ENCODE data around the gene COG4. TPM values are rescaled to one million over a fixed set of nuclear protein-coding genes. Genes with fewer than 3 reads are reported as not detected.

Gene COG4
- total and polyA plus RNA-seq, 10 donors, result 40.8 to 85.4 (median 58.8) TPM

DNA sequence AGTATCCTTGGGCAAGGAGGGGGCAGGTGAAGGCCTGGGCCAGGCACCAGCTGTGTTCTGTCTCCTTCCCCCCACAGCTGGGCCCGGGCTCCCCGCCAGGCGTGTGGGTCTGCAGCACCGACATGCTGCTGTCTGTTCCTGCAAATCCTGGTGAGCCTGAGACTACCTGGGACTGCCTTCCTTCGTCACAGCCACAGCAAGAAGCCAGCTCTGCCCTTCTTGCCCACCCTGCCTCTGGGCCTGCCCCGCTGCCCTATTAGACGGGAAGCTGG, 56.6 kb downstream of the COG4 start:
- Histone ChIP-seq H3K27me3 (replicated peaks in 1 of 7) (no peaks in the 10 kb centered on the region), H3K9me3 (no peaks in the 10 kb centered on the region), H3K4me3 (no peak overlapping the region), H3K4me1 (peaks cover 0 to 7% (median under 1%) of the 10 kb centered on the region in 6 donors), H3K36me3 (peaks cover 0 to 78% (median 37%) of the 10 kb centered on the region in 6 donors), H3K27ac (no peak overlapping the region)
- TF ChIP-seq, protein P1, sequence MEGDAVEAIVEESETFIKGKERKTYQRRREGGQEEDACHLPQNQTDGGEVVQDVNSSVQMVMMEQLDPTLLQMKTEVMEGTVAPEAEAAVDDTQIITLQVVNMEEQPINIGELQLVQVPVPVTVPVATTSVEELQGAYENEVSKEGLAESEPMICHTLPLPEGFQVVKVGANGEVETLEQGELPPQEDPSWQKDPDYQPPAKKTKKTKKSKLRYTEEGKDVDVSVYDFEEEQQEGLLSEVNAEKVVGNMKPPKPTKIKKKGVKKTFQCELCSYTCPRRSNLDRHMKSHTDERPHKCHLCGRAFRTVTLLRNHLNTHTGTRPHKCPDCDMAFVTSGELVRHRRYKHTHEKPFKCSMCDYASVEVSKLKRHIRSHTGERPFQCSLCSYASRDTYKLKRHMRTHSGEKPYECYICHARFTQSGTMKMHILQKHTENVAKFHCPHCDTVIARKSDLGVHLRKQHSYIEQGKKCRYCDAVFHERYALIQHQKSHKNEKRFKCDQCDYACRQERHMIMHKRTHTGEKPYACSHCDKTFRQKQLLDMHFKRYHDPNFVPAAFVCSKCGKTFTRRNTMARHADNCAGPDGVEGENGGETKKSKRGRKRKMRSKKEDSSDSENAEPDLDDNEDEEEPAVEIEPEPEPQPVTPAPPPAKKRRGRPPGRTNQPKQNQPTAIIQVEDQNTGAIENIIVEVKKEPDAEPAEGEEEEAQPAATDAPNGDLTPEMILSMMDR (IDR thresholded peaks at IDR 0.05 in 8 of 11, conservative IDR thresholded peaks at IDR 0.05 in 3 of 11), result no peak
- TF ChIP-seq POLR2AphosphoS5 (IDR thresholded peaks at IDR 0.05) (no peak), POLR2A (IDR thresholded peaks at IDR 0.05) (no peak)
- intact Hi-C loops (cut with DNase I; ENCODE audit: low total_unique reads), result no loop called here
- WGBS, 5 donors, result 84 to 96% (median 92%) methylated on average over 7 of the region's 7 CpGs
- no peak for DNase-seq

DNA sequence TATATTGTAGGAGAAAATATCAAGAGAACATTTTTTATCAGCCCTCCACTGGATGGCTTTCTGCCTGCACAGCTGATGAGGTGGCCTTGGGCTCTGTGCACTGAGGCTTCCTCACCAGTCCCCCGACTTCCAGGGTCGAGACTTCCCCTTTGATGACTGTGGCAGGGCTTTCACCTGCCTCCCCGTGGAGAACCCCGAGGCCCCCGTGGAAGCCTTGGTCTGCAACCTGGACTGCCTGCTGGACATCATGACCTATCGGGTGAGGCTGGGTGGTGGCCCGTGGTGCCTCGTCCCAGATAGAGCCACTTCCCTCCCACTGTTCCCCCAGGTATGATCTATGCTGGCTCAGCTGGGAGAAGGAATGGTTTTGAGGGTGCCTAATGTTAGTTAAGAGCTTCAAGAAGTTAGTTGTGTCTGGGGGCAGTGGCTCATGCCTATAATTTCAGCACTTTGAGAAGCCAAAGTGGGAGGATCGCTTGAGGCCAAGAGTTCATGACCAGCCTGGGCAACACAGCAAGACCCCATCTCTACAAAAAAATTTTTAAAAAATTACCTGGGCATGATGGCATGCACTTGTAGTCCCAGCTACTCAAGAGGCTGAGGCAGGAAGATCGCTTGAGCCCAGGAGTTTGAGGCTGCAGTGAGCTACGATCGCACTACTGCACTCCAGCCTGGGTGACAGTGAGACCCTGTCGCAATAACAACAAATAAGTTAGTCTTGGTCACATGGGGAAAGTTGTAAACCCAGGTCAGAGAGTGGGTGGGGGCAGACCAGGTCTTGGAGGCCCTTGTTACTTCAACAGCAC, 57.2 kb downstream of the COG4 start:
- Histone ChIP-seq H3K9me3 (no peaks in the 10 kb centered on the region), H3K36me3 (peaks cover 0 to 73% (median 37%) of the 10 kb centered on the region in 6 donors), H3K4me3 (no peak overlapping the region), H3K4me1 (peaks cover 0 to 10% (median 6%) of the 10 kb centered on the region in 6 donors), H3K27ac (no peak overlapping the region), H3K27me3 (replicated peaks in 1 of 7) (no peaks in the 10 kb centered on the region)
- no peak for TF ChIP-seq POLR2A (IDR thresholded peaks at IDR 0.05)
- TF ChIP-seq, protein P1 (IDR thresholded peaks at IDR 0.05 in 8 of 11, conservative IDR thresholded peaks at IDR 0.05 in 3 of 11), result no peak
- no peak for TF ChIP-seq POLR2AphosphoS5 (IDR thresholded peaks at IDR 0.05)
- 71 to 82% (median 76%) methylated on average over 13 of the region's 13 CpGs for WGBS, 5 donors
- DNase-seq, result no peak
- intact Hi-C loops (cut with DNase I; ENCODE audit: low total_unique reads), result no loop called here

DNA sequence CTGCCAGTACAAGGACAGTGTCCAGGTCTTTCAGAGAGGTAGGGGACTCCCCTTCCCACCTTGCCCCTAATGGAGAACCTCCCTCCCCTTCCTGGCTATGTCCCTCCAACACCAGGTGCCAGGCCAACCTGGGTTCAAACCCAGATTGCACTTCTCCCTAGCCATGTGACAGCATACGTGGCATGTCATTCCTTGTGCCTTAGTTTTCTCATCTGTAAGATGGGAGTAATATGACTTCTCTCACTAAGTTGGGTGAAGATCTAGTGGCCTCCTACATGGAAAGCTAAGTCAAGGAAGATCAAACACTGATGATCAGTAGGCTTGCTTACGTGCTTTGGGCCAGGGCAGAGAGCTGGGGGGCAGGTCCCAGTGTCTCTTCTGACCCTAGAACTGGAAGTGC, 60.1 kb downstream of the COG4 start:
- TF ChIP-seq, protein P1 (IDR thresholded peaks at IDR 0.05 in 8 of 11, conservative IDR thresholded peaks at IDR 0.05 in 3 of 11), result no peak
- peaks cover 0 to 54% (median 37%) of the 10 kb centered on the region in 6 donors for H3K36me3 ChIP-seq
- H3K9me3 ChIP-seq, result no peaks in the 10 kb centered on the region
- intact Hi-C loops (cut with DNase I; ENCODE audit: low total_unique reads), result no loop called here
- peaks cover 0 to 21% (median 13%) of the 10 kb centered on the region in 6 donors for H3K4me1 ChIP-seq
- H3K27me3 ChIP-seq (replicated peaks in 1 of 7), result no peaks in the 10 kb centered on the region
- no peak overlapping the region for H3K27ac ChIP-seq
- no peak overlapping the region for H3K4me3 ChIP-seq
- 93 to 100% (median 98%) methylated on average over 2 of the region's 2 CpGs for WGBS, 5 donors
- no peak for DNase-seq

DNA sequence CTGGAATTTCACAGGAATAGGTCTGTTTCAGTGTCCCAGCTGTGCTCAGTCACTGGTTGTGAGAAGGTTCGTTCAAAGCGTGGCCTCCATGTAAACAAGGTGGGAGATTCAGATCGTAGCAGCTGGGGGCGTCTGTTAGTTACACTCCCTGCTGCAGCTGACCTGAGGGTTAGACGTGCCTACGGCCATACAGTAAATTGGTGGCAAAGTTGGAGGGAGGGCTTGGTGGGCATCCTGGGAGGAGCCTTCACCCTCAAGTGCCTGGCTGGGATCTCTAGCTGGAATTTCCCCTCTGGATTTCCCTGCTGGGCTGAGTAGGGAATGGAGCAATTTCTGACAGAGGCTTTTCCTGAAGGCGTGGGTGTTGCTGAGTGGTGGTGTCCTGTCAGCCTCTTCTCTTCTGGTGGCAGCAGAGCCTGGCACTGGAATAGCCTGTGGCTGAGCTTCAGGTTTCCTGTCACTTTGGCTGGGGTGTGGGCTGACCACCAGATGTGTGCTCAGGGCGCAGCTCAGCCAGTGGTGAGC, 62.6 kb downstream of the COG4 start:
- WGBS, 5 donors, result 48 to 79% (median 66%) methylated on average over 3 to 8 of the region's 8 CpGs
- H3K27ac ChIP-seq, result peak overlapping the region in 6 of 8 donors; percentile 27 to 68 (median 60)
- DNase-seq, result no peak
- no peaks in the 10 kb centered on the region for H3K27me3 ChIP-seq (replicated peaks in 1 of 7)
- peaks cover 0 to 36% (median 16%) of the 10 kb centered on the region in 6 donors for H3K4me1 ChIP-seq
- intact Hi-C loops (cut with DNase I; ENCODE audit: low total_unique reads), result no loop called here
- H3K36me3 ChIP-seq, result peaks cover 0 to 32% (median 20%) of the 10 kb centered on the region in 6 donors
- H3K9me3 ChIP-seq, result no peaks in the 10 kb centered on the region
- H3K4me3 ChIP-seq, result no peak overlapping the region
- TF ChIP-seq, protein P1 (IDR thresholded peaks at IDR 0.05 in 8 of 11, conservative IDR thresholded peaks at IDR 0.05 in 3 of 11), result peak in 4 of 11 experiments; percentile 14 to 30 (median 21)
- TF ChIP-seq POLR2A (IDR thresholded peaks at IDR 0.05), result no peak
- TF ChIP-seq POLR2AphosphoS5 (IDR thresholded peaks at IDR 0.05), result peak in 2 of 3 donors; percentile 26 to 51
